ENCODE measurements around the gene COL20A1. TPM values are rescaled to one million over a fixed set of nuclear protein-coding genes. Genes with fewer than 3 reads are reported as not detected.

COL20A1 gene
- total RNA-seq, 2 donors from 2014 or later, result 7.1 TPM; not detected in 1

DNA sequence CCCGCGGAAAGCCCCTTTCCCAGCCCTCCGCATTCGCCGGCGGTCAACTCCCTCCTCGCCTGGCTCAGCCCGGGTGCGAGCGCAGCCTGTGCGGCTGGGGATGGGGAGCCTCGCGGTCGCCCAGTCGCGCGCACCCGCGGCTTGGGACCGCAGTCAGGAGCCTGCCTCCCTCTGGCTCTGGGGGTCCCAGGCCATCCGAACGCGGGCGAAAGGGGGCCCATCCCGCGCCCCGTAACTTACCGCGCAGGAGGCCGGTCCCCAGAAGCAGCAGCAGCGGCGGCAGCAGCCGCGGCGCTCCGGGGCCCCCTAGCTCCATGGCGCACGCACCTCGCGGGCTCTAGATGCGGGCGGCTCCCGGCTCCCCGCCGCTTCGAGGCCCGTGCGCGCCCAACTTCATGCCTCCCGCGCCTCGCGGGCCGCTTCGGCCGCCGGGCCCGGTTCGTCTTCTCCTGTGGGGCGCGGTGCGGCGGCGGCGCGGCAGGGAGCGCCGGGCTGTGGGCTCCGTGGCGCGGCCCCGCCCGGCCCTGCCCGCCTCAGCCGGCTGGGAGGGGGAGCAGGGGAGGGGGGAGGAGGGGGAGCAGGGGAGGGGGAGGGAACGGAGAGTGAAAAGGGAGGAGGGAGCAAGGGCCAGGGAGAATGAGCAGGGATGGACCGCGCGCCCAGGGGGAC, 68.0 kb downstream of the COL20A1 start, which contains the start of gene CHRNA4:
Gene CHRNA4, minus strand, starts transcription at position 500 of the 669 bp plus-strand sequence. Its CDS starts 184 bp downstream, at position 316.
- intact Hi-C loops (cut with DNase I), result no loop called here
- H3K4me3 ChIP-seq, result no peak within 1 kb of the TSS
- H3K27ac ChIP-seq, result no peak within 1 kb of the TSS
- H3K27me3 ChIP-seq (replicated peaks; ENCODE audit: insufficient read depth), result peaks cover 21% of the 10 kb centered on the region
- 4% methylated on average over 23 of the region's 79 CpGs for WGBS
- H3K9me3 ChIP-seq, result no peaks in the 10 kb centered on the region
- no peaks in the 10 kb centered on the region for H3K36me3 ChIP-seq
- H3K4me1 ChIP-seq (replicated peaks), result no peaks in the 10 kb centered on the region
- DNase-seq (ENCODE audit: low spot score), result no peak
- TF ChIP-seq POLR2AphosphoS5 (IDR thresholded peaks at IDR 0.05) (no peak), POLR2A (IDR thresholded peaks at IDR 0.05) (no peak)
- TF ChIP-seq, protein P1, sequence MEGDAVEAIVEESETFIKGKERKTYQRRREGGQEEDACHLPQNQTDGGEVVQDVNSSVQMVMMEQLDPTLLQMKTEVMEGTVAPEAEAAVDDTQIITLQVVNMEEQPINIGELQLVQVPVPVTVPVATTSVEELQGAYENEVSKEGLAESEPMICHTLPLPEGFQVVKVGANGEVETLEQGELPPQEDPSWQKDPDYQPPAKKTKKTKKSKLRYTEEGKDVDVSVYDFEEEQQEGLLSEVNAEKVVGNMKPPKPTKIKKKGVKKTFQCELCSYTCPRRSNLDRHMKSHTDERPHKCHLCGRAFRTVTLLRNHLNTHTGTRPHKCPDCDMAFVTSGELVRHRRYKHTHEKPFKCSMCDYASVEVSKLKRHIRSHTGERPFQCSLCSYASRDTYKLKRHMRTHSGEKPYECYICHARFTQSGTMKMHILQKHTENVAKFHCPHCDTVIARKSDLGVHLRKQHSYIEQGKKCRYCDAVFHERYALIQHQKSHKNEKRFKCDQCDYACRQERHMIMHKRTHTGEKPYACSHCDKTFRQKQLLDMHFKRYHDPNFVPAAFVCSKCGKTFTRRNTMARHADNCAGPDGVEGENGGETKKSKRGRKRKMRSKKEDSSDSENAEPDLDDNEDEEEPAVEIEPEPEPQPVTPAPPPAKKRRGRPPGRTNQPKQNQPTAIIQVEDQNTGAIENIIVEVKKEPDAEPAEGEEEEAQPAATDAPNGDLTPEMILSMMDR (IDR thresholded peaks at IDR 0.05), result no peak

DNA sequence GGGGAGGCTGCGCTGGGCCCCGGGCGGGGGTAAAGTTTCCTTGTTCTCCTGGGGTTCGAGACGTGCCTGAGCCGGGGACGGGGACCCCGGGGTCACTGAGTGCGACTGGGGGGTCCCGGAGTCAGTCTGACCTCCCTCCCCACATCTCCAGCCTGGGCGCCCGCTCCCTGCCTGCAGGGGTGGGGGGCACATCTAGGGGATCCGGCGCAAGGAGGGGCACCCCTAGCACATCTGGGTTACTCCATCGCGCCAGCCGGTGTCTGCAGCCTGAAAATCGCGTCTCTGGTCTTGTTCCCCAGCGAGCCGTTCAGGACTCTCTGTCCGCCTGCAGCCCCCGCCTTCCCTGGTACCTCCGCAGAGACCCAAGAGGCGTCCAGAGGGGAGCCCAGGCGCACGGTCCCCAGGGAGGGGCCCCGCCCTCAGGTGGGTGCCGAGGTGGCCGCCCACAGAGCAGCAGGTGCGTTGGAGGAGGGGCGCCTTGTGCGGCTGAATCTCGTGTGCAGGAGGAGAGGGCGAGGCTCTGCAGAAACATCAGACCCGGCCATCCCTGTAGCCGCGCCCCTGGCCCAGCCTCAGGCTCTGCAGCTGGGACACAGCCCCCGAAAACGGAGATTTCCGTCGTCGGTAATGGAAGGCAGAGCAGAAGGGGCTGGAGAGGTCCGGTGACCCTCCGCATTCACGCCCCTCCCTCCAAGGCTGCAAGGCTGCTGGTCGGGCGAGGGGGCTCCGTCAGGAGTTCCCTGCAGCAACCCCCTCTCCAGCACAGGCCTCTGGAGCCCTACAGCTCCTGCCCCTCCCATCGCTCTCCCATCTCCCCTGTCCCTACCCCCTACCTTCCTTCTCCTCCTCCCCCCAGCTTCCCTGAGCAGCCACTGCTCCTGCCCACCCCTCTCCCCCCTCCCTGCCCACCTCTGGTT, 68.8 kb downstream of the COL20A1 start:
- WGBS, result 12% methylated on average over 33 of the region's 50 CpGs
- intact Hi-C loops (cut with DNase I), result no loop called here

DNA sequence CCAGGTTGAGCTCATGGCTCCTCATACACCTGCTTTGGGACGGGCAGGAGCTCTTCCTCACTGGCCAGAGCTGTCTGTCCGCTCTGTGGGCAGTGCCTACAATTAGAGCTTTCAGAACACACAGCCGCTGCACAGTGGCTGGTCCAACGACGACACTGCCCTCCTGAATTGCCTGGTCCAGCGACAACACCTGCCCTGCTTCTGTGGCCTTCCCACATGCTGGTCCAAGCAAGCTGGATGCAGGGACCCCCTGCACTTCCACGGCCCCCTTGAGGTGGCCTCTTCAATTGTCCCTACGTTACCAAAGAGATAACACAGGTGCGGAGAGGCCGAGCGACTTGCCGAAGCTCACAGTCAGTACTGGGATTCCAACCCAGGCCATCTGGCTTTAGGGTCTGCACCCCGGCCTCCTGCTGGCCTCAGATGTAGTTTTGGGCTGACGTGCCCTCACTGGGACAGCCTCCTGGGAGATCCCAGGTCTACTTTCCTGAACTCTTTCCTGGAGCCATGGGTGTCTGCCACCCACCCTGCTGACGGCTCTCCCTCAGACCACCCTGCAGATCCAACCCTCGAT, 69.5 kb downstream of the COL20A1 start:
- H3K9me3 ChIP-seq, result no peaks in the 10 kb centered on the region
- H3K36me3 ChIP-seq, result no peaks in the 10 kb centered on the region
- DNase-seq (ENCODE audit: low spot score), result no peak
- TF ChIP-seq, protein P1 (IDR thresholded peaks at IDR 0.05), result no peak
- no peak for TF ChIP-seq POLR2AphosphoS5 (IDR thresholded peaks at IDR 0.05)
- no peak for TF ChIP-seq POLR2A (IDR thresholded peaks at IDR 0.05)
- H3K27ac ChIP-seq, result no peak overlapping the region
- intact Hi-C loops (cut with DNase I), result no loop called here
- H3K4me3 ChIP-seq, result no peak overlapping the region
- 75% methylated on average over 16 of the region's 16 CpGs for WGBS
- peaks cover 21% of the 10 kb centered on the region for H3K27me3 ChIP-seq (replicated peaks; ENCODE audit: insufficient read depth)
- no peaks in the 10 kb centered on the region for H3K4me1 ChIP-seq (replicated peaks)

More for the DNA sequence above, 68.8 kb downstream of the COL20A1 start:
- H3K36me3 ChIP-seq, result no peaks in the 10 kb centered on the region
- no peak overlapping the region for H3K27ac ChIP-seq
- no peaks in the 10 kb centered on the region for H3K4me1 ChIP-seq (replicated peaks)
- no peak overlapping the region for H3K4me3 ChIP-seq
- no peak for DNase-seq (ENCODE audit: low spot score)
- H3K9me3 ChIP-seq, result no peaks in the 10 kb centered on the region
- no peak for TF ChIP-seq POLR2A (IDR thresholded peaks at IDR 0.05)
- TF ChIP-seq POLR2AphosphoS5 (IDR thresholded peaks at IDR 0.05), result no peak
- TF ChIP-seq, protein P1 (IDR thresholded peaks at IDR 0.05), result no peak
- H3K27me3 ChIP-seq (replicated peaks; ENCODE audit: insufficient read depth), result peaks cover 21% of the 10 kb centered on the region

DNA sequence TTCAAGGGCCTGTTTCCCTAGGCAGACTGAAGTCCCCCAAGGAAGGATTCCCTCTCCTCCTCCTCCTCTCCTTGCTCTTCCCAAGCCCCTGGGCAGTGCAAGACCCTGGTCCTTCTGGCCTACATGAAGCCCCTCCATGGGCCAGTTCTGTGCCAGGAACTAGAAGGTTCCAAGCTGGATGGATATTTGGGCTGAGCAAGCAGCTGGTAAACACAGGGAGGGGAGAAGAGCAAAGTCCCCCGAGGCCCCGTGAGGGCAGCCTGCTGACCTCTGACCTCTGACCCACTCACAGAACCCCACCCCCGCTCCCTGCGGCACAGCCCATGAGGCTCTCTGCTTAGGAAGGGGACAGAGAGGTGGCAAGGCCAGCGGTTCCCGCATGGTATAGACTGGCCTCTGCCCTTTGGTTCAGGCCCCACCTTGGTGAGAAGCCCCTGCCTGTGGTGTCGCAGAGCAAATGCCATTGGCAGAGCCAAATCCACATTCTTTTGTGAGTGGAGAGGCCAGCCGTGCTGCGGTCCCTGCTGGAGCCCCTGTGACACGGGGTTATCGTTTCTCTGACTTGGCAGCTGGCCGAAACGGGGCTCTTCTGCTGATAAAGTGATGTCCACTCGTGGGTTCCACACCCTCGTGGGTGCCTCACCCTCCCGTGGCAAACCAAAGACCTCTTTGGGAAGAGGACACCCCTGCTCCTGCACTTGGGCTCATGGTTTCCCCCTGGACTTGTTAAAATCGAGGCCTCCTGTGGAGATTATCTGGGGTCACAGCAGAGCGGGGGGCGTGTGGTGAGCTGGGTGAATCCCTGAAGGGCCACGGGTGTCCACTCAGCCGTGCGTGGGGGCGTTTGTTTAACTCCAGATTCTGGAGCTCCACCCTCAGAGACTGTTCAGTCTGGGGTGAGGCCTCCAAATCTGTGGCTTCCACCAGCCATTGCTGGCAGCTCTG, 70.3 kb downstream of the COL20A1 start:
- 76% methylated on average over 23 of the region's 23 CpGs for WGBS
- intact Hi-C loops (cut with DNase I), result no loop called here
- no peaks in the 10 kb centered on the region for H3K9me3 ChIP-seq
- no peaks in the 10 kb centered on the region for H3K4me1 ChIP-seq (replicated peaks)
- DNase-seq (ENCODE audit: low spot score), result no peak
- H3K36me3 ChIP-seq, result no peaks in the 10 kb centered on the region
- H3K27ac ChIP-seq, result no peak overlapping the region
- TF ChIP-seq, protein P1 (IDR thresholded peaks at IDR 0.05), result no peak
- TF ChIP-seq POLR2AphosphoS5 (IDR thresholded peaks at IDR 0.05) (no peak), POLR2A (IDR thresholded peaks at IDR 0.05) (no peak)
- H3K27me3 ChIP-seq (replicated peaks; ENCODE audit: insufficient read depth), result peaks cover 21% of the 10 kb centered on the region
- H3K4me3 ChIP-seq, result no peak overlapping the region

Measured in prostate gland (tissue), 2 donors.